ENCODE measurements around the gene LILRB5.
"Not testable (repeated sequence)": the region's sequence is repeated elsewhere in the genome, so short reads cannot be mapped to it uniquely, and the experiment has no call there.

- TF ChIP-seq CTCF, POLR2A (IDR thresholded peaks at IDR 0.05): not testable (repeated sequence)
Observed at GRCh38 chr19:54223937-54224281, 33.2 kb downstream of the LILRB5 start.
